GM19035 (cell line): ENCODE data around the gene PPIA.

Experiments used
- ATAC-seq: cut with Tn5 transposase; IDR thresholded peaks from one replicate; pipeline ENCODE4 v1.9.1; 2021; ENCODE audit not compliant: unreplicated experiment

The PPIA gene

GRCh38 chr7:44796504-44797328 is at the start of gene PPIA:
Gene PPIA, plus strand, starts transcription at chr7:44796681. Its CDS starts 44 bp downstream, at chr7:44796725.
- ATAC-seq = peak; percentile 84

- ATAC-seq = peak; percentile 72
These were observed 48.2 kb upstream of the PPIA start, which contains the start of gene ZMIZ2 for GRCh38 chr7:44748045-44748947. Gene ZMIZ2, plus strand, starts transcription at chr7:44748847. Its CDS starts 7,403 bp downstream, at chr7:44756250.

GRCh38 chr7:44748948-44749731 is 47.3 kb upstream of the PPIA start:
- peak; percentile 32 for ATAC-seq

- no peak for ATAC-seq
These were observed 46.5 kb upstream of the PPIA start for GRCh38 chr7:44749992-44750391.

- no peak for ATAC-seq
These were observed 46.1 kb upstream of the PPIA start for GRCh38 chr7:44750424-44750823.

GRCh38 chr7:44750921-44751571 is 45.4 kb upstream of the PPIA start:
- peak; percentile 41 for ATAC-seq

- ATAC-seq = no peak
These were observed 43.7 kb upstream of the PPIA start for GRCh38 chr7:44752822-44753221.

GRCh38 chr7:44754802-44755697 is 41.4 kb upstream of the PPIA start:
- ATAC-seq = no peak

- no peak for ATAC-seq
These were observed 40.5 kb upstream of the PPIA start for GRCh38 chr7:44755698-44756627.

GRCh38 chr7:44756904-44757303 is 39.6 kb upstream of the PPIA start:
- ATAC-seq = no peak

GRCh38 chr7:44757311-44757710 is 39.2 kb upstream of the PPIA start:
- no peak for ATAC-seq

- no peak for ATAC-seq
These were observed 38.7 kb upstream of the PPIA start for GRCh38 chr7:44757739-44758138.

GRCh38 chr7:44759246-44759645 is 37.2 kb upstream of the PPIA start:
- no peak for ATAC-seq

- no peak for ATAC-seq
These were observed 36.4 kb upstream of the PPIA start for GRCh38 chr7:44760034-44760580.

GRCh38 chr7:44761207-44762161 is 35.0 kb upstream of the PPIA start:
- ATAC-seq = no peak

- ATAC-seq = no peak
These were observed 34.2 kb upstream of the PPIA start for GRCh38 chr7:44762300-44762699.
